Activated CD4-positive, CD25-positive, alpha-beta regulatory T cell treated with anti-CD3 and anti-CD28 coated beads, Interleukin-2, amount 50 U/mL, for 16 hours (primary cell): Measurements from ENCODE around the gene PLA2G2E.

Experiments
- DNase-seq: peaks from one replicate; pipeline ENCODE4 v3.0.0-alpha.2; 2020; ENCODE audit warnings: low read depth, low spot score

PLA2G2E gene

GRCh38 chr1:19923137-19923952 is at the start of gene PLA2G2E:
PLA2G2E (minus strand) TSS chr1:19923617; CDS start chr1:19923559, 58 bp downstream.
- DNase-seq = no peak

GRCh38 chr1:19971664-19972063 is 48.2 kb upstream of the PLA2G2E start:
- no peak for DNase-seq

- no peak for DNase-seq
These were observed 46.7 kb upstream of the PLA2G2E start for GRCh38 chr1:19969898-19970660.

DNA sequence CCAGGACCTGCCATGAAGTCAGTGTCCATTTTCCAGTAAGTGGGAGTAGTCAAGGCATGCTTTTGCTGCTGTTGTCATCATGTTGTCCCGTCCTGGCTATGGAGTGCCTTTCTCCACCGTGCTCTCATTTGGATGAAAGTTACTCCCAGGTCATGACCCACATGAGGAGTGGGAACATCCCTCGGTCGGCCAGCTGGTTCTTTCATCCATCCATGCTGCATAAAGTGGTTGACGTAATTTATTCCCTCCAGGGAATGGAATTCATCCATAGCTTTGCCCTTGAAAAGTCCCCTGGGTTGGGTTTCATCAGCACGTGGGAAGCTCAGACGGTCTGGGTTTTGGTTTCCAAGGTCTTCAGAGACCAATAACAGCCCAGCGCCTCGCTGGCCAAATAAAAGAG is 44.4 kb upstream of the PLA2G2E start:
- no peak for DNase-seq

GRCh38 chr1:19964542-19964941 is 41.1 kb upstream of the PLA2G2E start:
- DNase-seq = no peak

GRCh38 chr1:19963636-19964035 is 40.2 kb upstream of the PLA2G2E start:
- DNase-seq = no peak

DNA sequence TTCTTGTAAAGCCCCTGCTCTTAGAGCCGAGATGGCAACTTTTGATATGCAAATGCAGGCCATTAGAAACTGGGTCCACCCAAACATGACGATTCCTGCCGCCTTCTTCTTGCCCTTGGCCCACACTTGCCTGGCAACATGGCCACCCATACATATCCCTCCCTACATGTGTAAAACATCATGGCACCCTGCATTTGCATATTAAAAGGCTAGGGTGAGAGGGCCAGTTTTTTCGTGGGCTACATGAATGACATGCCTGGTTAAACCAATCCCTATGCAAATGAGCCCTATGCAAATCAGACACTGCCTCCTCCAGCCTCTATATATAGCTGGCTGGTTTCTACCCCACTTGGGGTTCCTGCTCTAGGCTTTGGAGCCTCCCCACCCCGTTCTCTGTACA is 37.2 kb upstream of the PLA2G2E start:
- DNase-seq = no peak

DNA sequence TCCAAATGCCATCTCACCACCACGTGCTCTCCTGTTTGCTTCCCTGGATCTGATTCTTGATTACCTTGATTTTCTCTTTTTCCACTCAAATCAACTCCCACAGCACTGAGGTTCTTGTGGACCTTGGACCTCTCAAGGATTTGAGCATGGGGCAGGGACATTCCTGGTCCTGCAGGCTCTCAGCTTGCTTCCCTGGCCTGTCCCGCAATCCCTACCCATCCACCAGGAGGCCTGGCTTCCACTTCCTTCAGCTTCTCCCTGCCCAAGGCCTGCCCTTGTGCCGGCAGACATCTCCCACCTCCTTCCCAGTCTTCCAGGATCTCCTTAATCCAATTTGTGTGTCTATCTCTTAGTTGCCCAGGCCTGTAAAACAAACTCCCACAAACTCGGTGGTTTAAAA is 34.4 kb upstream of the PLA2G2E start:
- no peak for DNase-seq

GRCh38 chr1:19955534-19956170 is 32.2 kb upstream of the PLA2G2E start:
- DNase-seq = no peak

- no peak for DNase-seq
These were observed 30.6 kb upstream of the PLA2G2E start for GRCh38 chr1:19954059-19954458.

DNA sequence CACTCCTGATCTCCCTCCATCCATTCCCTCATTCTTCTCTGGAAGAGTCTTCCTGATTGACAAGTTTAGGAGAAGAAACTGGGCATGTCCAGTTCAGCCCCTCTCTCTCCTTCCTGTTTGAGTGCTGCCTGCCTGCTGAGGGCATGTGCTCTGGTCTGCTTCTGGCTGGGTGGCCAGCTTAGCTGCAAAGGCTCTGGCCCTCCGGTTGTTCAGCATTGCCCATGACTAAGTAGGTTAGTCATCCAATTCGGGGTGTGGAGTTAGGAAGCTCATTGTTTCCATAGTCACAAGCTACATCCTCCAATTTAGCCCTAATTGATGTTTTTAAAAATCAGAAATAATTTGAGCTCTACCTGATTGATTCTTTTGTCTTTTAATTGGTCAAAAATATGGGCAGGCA is 25.6 kb upstream of the PLA2G2E start:
- no peak for DNase-seq

DNA sequence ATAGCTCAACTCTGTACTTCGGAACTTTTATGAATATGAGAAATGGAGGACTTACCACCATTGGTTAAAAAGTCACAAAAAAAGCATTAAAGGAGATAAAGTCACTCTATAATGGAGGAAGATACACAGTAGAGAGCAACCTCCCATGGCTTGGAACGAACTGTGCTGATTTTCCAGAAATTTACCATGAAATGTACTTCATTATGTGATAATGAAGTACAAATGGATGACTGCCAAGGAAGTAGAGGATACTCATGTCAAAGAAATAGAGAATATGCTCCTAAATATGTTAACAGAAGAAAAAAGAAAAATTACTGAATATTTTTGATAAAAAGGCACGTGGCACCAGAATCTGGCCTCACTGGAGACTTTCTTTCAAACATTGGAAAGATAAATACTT is 23.6 kb upstream of the PLA2G2E start:
- DNase-seq = no peak

DNA sequence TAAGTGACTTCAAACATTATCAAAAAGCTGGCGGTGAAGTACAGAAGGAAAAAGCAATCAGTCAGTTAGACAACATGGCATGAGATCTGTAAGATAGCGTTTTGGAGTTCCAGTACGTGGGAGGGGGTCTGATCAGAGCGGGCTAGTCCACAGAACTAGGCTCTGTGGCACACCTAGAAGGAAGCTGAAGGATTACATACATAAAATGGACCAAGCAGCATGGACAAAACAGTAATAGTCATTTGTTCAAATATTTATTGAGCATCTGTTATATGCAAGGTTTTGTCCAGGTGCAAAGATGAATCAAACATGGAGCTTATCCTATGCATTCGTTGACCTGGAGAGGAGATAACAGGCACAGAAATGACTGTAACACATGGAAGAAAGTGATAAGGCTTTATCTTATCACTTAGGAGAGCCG is 22.9 kb upstream of the PLA2G2E start:
- DNase-seq = no peak

DNA sequence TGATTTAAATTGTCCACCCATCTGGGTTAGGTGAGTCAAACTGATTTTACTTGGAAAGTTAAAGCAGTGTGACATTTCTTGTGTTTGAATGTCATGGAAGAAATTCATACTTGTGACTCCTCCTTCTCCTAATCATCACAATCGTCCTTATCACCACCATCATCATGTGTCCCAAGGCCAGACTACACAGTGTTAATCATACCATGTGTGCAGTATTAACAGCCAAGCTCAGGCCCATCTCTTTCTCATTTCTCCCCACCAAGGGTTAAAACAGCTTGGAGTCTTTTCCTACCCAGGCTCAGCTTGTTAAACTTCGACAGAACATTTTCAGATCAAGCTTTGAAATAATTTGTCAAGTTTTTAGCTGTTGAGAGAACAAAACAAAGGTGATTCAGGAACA is 22.5 kb upstream of the PLA2G2E start:
- no peak for DNase-seq

DNA sequence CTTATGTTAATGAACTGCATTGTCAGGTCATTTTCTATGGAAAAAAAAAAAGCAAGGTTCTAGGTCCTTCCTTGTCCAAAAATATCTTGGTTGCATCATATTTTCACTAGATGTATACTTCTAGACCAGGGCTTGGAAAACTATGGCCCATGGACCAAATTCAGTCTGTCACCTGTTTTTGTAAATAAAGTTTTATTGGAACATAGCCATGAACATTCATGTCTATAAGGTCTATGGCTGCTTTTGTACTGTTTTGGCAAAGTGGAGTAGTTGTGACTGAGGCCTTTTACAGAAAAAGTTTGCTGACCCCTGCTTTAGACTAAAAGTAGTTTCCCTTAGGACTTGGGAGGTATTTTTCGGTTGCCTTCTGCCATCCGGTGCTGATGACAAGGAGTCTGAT is 19.2 kb upstream of the PLA2G2E start:
- DNase-seq = no peak

DNA sequence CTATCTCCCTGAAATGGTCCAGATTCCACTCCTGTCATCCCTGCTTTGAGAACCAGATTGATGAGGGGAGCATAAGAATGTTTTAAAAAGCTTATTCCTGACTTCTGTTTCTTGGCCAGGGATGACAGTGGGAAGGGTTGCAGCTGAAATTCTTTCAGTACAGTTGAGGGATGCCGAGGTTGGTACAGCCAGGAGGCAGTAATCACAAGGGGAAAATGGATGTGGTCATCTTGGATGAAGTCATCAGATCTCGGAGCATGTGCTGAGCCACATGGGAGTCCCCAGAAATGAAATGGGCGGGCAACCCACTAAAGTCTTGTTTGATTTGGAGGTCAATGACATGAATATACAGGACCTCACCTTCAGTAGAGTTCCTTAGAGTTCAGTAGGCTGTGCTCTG is 18.7 kb upstream of the PLA2G2E start:
- no peak for DNase-seq

DNA sequence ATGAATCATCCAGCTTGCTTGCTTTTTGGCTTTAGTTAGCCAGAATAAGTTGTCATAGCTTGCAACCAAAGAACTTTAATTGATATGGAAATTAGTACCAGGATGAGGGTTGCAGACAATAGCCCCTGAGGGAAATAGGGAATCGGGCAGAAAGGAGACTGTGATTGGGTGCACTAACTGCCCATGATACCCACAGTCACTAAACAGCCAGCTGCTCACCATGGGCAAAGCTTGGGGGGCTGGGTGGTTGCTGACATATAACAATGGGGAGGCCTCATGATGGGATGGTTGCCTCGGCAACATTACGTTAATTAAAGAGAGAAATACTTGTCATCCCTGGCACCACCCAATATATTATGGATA is 17.8 kb upstream of the PLA2G2E start:
- no peak for DNase-seq

- no peak for DNase-seq
These were observed 17.2 kb upstream of the PLA2G2E start for GRCh38 chr1:19940486-19941205.

DNA sequence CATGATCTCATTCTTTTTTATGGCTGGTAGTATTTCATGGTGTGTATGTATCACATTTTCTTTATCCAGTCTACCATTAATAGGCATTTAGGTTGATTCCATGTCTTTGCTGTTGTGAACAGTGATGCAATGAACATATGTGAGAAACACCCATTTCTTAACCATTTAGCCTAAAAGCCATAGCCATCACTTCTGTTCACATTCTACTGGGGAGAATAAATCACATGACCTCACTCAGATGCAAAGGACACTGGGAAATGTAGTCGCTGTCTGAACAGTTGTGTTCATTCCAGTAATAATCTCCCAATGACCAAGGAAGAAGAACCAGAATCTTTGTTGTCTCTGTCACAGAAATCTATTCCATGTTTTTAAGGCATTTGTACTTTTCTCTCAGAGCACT is 15.1 kb upstream of the PLA2G2E start:
- no peak for DNase-seq

GRCh38 chr1:19936061-19936750 is 12.8 kb upstream of the PLA2G2E start:
- no peak for DNase-seq

DNA sequence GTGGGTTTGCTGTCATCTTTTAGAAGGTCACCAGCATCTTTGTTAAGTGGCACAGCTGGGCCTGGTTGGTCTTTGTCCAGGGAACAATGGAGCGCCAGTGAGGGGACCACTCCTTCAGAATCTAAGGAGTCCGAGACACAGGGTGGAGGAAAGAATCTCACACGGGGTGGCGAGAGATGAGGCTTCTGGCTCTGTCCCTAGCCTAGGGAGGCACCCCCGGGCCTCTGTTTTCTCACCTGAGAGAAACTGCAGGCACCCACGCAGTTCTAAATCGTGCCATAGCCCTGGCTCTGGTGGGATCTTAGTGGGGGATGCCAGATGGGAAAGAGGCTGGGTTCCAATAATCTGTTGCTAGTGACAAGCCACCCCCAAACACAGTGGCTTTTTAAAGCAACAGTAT is 10.9 kb upstream of the PLA2G2E start:
- DNase-seq = no peak
